SH-SY5Y (cell line): ENCODE results near the gene THOP1.

Experiments
- GATA2 ChIP-seq: IDR thresholded peaks from 2 replicates; pipeline ENCODE4 v1.6.1; 2011; ENCODE audit warnings: mild to moderate bottlenecking, low read depth, low read length
- GATA3 ChIP-seq: IDR thresholded peaks from 2 replicates; pipeline ENCODE4 v1.6.1; 2011; ENCODE audit warnings: low read depth, mild to moderate bottlenecking, low read length, moderate library complexity

- TF ChIP-seq GATA2 (no peak), GATA3 (no peak)
These were observed 28.1 kb upstream of the THOP1 start for GRCh38 chr19:2756921-2757881.
